HG02852 (cell line): ENCODE results near the gene ZDHHC8.

Source experiments
- ATAC-seq: cut with Tn5 transposase; IDR thresholded peaks from one replicate; pipeline ENCODE4 v1.9.1; 2021; ENCODE audit warnings: mild to moderate bottlenecking, moderate library complexity; ENCODE audit not compliant: unreplicated experiment

Gene ZDHHC8, protein sequence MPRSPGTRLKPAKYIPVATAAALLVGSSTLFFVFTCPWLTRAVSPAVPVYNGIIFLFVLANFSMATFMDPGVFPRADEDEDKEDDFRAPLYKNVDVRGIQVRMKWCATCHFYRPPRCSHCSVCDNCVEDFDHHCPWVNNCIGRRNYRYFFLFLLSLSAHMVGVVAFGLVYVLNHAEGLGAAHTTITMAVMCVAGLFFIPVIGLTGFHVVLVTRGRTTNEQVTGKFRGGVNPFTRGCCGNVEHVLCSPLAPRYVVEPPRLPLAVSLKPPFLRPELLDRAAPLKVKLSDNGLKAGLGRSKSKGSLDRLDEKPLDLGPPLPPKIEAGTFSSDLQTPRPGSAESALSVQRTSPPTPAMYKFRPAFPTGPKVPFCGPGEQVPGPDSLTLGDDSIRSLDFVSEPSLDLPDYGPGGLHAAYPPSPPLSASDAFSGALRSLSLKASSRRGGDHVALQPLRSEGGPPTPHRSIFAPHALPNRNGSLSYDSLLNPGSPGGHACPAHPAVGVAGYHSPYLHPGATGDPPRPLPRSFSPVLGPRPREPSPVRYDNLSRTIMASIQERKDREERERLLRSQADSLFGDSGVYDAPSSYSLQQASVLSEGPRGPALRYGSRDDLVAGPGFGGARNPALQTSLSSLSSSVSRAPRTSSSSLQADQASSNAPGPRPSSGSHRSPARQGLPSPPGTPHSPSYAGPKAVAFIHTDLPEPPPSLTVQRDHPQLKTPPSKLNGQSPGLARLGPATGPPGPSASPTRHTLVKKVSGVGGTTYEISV

DNA sequence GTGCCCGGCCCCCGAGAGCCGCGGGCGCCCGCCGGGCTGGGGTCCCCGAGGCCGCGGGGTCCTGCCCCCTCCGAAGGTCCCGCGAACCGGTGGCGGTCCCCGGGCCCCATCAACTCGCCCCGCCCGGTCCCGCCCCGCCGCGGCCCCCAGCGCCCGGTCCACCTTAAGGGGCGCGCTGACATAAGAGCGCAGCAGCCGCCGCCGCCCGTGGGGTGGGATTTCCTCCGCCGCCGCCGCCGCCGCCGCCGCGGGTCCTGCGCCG lies at the start of gene ZDHHC8:
ZDHHC8 (plus strand) TSS at position 208 of the 262 bp plus-strand sequence. CDS start 144 bp downstream, outside the sequence.
- ATAC-seq = peak; percentile 57

- no peak for ATAC-seq
Observed at GRCh38 chr22:20083157-20083890, 48.3 kb upstream of the ZDHHC8 start.

GRCh38 chr22:20083891-20084546 lies 47.6 kb upstream of the ZDHHC8 start:
- no peak for ATAC-seq

- ATAC-seq = no peak
Observed at GRCh38 chr22:20084547-20085413, 46.8 kb upstream of the ZDHHC8 start.

DNA sequence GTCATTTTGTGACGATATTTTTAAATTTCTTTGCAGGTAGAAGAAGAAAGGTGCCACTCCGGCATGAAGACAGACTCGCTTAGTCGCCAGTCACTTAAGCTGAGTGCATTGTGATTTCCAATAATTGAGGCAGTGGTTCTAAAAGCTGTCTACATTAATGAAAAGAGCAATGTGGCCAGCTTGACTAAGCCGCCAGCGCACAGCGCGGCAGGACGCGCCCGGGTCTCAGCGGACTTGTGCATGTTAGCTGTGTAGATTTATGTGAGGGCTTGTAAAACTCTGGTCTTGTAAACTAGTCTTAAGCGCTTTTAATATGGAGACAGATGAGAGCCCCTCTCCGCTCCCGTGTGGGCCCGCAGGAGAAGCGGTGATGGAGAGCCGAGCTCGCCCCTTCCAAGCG lies 46.0 kb upstream of the ZDHHC8 start:
- no peak for ATAC-seq

DNA sequence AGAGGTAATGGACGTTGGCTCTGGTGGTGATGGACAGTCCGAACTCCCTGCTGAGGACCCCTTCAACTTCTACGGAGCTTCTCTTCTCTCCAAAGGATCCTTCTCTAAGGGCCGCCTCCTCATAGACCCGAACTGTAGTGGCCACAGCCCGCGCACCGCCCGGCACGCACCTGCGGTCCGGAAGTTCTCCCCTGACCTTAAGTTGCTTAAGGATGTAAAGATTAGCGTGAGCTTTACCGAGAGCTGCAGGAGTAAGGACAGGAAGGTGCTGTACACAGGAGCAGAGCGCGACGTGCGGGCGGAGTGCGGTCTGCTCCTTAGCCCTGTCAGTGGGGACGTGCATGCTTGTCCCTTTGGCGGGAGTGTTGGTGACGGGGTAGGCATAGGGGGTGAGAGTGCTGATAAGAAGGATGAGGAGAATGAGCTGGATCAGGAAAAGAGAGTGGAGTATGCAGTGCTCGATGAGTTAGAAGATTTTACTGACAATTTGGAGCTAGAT lies 45.5 kb upstream of the ZDHHC8 start:
- ATAC-seq = no peak

DNA sequence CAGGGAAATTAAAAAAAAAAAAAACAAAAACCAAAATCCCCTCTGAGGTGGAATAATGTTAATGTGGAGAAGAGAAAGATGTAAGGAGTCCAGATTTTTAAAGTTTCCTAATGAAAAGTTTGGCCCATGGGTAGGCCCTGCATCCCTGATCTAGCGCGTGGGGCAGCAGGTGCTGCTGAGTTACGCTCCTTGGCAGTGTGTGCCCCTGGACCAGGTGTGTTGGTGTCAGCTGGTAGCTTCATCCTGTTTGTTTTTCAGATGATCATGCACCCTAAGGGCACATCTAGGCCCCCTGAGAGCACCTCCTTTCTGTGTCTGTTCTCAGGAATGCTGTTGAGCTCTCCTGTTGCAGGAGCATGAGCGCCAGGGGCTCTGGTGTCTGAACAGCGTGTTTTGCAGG lies 44.8 kb upstream of the ZDHHC8 start:
- ATAC-seq = no peak

DNA sequence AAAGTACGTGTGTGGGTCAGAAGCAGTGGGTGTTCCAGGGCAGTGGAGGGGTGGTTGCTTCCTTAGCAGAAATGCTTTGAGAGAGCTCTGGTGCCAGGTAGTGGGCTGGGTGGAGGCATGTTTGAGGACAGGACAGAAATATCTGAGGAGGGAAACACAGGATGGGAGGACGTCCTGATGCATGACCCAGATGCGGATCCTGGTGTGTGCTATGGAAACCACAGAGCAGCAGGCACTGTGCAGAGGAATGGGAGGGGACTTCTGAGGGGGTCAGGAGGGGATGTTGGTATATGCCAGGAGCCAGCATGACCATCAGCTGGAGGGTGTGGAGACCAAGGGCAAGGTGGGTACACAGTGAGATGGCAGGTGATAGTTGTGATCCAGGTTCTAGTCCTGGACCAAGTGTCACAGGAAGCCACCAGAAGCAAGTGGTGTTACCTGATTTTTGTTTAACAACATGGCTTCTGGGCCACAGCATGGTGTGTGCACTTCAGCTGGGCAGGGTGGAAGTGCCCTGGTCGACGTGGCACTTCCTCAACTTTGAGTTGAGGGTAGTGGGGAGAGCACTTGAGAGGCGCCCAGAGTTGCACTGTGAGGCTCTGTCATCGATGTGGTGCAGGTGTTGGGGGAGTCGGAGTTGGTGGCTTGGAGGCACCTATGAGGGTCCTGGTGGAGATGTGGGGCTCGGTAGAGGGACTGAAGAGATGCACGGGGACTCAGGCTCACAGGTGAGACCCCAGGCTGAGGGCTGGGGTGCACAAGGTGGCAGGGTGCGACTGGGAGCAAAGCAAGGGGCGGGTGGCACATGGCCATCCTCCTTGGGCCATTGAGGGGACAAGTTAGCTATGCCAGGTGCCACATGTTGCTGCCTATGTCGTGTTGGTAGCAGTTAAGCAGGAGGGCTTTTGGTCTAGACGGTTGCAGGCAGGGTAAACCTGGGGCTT lies 44.0 kb upstream of the ZDHHC8 start:
- ATAC-seq = no peak

- no peak for ATAC-seq
Observed at GRCh38 chr22:20088263-20088648, 43.3 kb upstream of the ZDHHC8 start.

DNA sequence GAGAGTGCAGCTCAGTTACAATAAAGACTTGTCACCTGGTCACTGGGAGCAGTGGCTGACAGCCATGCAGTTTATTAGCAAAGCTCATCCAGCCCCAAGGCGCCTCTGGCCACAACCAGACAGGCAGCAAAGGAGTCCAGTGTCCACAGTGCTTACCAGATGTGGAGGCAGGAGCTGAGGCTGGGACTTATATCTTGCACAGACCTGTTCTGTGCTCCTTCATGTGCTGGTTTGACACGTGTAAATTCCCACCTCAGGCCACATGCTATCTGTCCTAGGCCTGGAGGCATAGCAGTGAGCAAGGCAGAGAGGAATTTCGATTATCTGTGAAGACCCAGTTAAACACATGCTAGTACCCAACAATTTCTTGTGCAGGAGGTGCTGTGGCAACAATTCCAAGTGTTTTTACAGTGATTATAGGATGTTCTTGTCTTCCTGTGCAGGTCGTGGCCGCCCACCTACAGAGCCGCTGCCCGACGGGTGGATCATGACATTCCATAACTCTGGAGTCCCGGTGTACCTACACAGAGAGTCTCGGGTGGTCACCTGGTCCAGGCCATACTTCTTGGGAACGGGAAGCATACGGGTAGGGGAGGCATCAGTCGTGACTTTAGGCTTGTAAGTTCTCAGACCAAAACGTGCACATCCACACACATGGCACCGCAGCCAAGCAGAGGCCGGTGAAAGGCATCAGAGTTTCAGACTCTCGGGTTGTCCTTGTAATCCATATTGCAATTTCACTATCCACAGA lies 42.2 kb upstream of the ZDHHC8 start:
- no peak for ATAC-seq

- ATAC-seq = no peak
Observed at GRCh38 chr22:20089977-20090729, 41.5 kb upstream of the ZDHHC8 start.

DNA sequence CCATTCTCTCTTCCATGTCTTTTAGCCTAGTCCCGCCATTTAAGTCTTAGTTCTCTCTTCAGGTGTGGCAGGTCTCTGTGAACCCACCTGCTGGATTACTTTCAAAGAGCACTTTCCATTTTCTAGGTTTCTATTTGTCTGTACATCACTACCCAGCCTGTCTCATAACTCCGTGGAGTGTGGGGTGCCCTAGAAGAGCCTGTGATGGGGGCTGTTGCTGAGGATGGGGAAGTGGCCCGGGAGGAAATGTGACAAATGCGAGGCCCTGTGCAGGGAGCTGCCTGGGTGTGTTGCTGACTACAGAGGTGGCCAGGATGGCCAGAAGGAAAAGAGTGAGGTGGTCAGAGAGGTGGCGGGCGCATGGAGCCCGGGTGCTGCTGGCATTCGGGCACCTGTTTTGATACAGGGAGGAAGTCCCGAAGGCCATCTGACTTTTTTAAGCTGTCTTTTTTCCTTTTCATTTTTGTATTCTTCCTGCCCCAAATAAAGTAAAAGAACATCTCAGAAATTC lies 40.8 kb upstream of the ZDHHC8 start:
- no peak for ATAC-seq

GRCh38 chr22:20091690-20092476 lies 39.7 kb upstream of the ZDHHC8 start:
- ATAC-seq = no peak

GRCh38 chr22:20092477-20092854 lies 39.1 kb upstream of the ZDHHC8 start:
- ATAC-seq = no peak

GRCh38 chr22:20093418-20094196 lies 38.0 kb upstream of the ZDHHC8 start:
- no peak for ATAC-seq
